ENCODE measurements around the gene CDK19. TPM values are rescaled to one million over a fixed set of nuclear protein-coding genes. Genes with fewer than 3 reads are reported as not detected.
"Not testable (repeated sequence)": the region's sequence is repeated elsewhere in the genome, so short reads cannot be mapped to it uniquely, and the experiment has no call there.

The CDK19 gene
- total RNA-seq, 2 donors from 2014 or later, result 8.7 to 14.3 TPM

DNA sequence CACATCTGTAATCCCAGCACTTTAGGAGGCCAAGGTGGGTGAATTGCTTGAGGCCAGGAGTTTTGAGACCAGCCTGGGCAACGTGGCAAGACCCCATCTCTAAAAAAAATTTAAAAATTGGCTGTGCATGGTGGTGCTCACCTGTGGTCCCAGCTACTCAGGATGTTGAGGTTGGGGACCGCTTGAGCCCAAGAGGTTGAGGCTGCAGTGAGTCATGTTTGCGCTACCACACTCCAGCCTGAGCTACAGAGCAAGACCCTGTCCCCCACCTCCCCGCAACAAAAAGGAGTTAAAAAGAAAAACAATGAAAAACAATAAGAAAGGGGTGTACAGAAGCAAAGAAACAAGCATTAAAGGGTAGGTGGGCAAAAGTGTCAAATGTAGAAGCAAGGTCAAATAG, 57.3 kb downstream of the CDK19 start:
- DNase-seq (ENCODE audit: low spot score) (no peak), ATAC-seq (ENCODE audit: insufficient number of reproducible peaks, low FRiP score, low read depth) (no peak)
- TF ChIP-seq, protein P1, sequence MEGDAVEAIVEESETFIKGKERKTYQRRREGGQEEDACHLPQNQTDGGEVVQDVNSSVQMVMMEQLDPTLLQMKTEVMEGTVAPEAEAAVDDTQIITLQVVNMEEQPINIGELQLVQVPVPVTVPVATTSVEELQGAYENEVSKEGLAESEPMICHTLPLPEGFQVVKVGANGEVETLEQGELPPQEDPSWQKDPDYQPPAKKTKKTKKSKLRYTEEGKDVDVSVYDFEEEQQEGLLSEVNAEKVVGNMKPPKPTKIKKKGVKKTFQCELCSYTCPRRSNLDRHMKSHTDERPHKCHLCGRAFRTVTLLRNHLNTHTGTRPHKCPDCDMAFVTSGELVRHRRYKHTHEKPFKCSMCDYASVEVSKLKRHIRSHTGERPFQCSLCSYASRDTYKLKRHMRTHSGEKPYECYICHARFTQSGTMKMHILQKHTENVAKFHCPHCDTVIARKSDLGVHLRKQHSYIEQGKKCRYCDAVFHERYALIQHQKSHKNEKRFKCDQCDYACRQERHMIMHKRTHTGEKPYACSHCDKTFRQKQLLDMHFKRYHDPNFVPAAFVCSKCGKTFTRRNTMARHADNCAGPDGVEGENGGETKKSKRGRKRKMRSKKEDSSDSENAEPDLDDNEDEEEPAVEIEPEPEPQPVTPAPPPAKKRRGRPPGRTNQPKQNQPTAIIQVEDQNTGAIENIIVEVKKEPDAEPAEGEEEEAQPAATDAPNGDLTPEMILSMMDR (IDR thresholded peaks at IDR 0.05), result no peak
- no peaks in the 10 kb centered on the region for H3K4me1 ChIP-seq (ENCODE audit: control insufficient read depth in 1 of 2, low read depth in 2 of 2)
- H3K9me3 ChIP-seq, result no peaks in the 10 kb centered on the region
- no peak overlapping the region for H3K27ac ChIP-seq
- H3K27me3 ChIP-seq (replicated peaks; ENCODE audit: insufficient read depth), result no peaks in the 10 kb centered on the region
- H3K36me3 ChIP-seq, result no peaks in the 10 kb centered on the region
- H3K4me3 ChIP-seq, result no peak overlapping the region

DNA sequence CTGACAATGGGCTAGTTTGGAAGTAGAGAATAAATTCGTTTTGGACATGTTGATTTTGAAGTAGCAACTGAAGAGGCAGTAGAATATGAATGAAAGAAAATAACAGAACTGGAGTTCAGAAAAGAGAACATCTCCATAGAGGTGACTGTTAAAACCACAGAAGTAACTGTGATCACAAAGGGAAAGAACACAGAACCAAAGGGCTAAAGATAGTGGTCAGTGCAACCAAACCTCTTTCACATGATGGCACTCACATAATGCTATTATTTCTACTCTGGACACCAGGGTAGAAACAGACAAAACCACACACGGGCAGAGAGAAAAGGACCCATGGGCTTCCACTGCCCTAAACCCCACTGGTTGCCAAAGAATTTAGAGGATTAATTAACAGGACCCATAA, 58.5 kb downstream of the CDK19 start:
- ATAC-seq (ENCODE audit: insufficient number of reproducible peaks, low FRiP score, low read depth) (no peak), DNase-seq (ENCODE audit: low spot score) (no peak)
- Histone ChIP-seq H3K4me3 (no peak overlapping the region), H3K4me1 (ENCODE audit: control insufficient read depth in 1 of 2, low read depth in 2 of 2) (no peaks in the 10 kb centered on the region), H3K9me3 (no peaks in the 10 kb centered on the region), H3K36me3 (no peaks in the 10 kb centered on the region), H3K27me3 (replicated peaks; ENCODE audit: insufficient read depth) (no peaks in the 10 kb centered on the region), H3K27ac (no peak overlapping the region)
- TF ChIP-seq, protein P1 (IDR thresholded peaks at IDR 0.05), result no peak

DNA sequence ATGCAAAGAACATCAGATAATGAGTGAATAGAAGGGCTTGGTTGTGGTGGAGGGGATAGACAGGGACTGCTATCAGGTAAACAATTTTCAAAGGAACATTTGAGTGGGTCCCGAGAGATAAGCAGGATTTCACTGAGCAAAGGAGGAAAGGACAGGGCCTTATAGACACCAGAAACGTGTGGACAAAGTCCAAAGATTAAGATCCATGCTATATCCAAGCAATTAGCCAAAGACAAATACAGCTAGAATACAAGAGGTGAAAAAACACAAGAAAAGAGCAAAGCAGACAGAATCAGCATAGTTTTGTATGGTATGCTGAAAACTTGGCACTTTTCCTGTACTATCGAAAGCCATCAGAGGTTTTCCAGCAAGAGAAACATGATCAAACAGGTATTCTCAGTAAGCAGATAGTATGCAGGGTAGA, 59.8 kb downstream of the CDK19 start:
- TF ChIP-seq, protein P1 (IDR thresholded peaks at IDR 0.05), result no peak
- H3K4me1 ChIP-seq (ENCODE audit: control insufficient read depth in 1 of 2, low read depth in 2 of 2), result no peaks in the 10 kb centered on the region
- no peaks in the 10 kb centered on the region for H3K9me3 ChIP-seq
- H3K27ac ChIP-seq, result no peak overlapping the region
- ATAC-seq (ENCODE audit: insufficient number of reproducible peaks, low FRiP score, low read depth), result no peak
- no peak for DNase-seq (ENCODE audit: low spot score)
- H3K4me3 ChIP-seq, result no peak overlapping the region
- H3K27me3 ChIP-seq (replicated peaks; ENCODE audit: insufficient read depth), result no peaks in the 10 kb centered on the region
- H3K36me3 ChIP-seq, result no peaks in the 10 kb centered on the region

DNA sequence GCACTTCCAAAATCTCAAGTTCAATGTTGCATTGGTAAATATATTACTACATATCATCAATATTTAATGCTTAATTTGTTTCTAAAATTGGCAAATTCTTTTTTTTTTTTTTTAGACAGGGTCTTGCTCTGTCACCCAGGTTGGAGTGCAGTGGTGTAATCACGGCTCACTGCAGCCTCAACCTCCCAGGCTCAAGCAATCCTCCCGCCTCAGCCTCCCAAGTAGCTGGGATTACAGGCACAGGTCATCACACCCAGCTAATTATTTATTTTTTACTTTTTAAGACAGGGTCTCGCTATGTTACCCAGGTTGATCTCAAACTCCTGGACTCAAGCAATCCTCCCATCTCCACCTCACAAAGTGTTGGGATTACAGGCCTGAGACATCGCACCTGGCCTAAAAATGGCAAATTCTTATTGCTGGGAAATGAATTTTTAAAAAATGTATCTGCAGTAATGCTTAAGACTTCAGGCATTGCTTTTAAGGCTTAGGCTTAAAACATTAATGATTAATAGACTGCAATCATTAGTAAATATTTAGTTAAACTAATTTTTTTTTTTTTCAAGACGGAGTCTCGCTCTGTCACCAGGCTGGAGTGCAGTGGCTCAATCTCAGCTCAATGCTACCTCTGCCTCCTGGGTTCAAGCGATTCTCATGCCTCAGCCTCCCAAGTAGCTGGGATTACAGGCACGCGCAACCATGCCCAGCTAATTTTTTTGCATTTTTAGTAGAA, 61.2 kb downstream of the CDK19 start:
- ATAC-seq (ENCODE audit: insufficient number of reproducible peaks, low FRiP score, low read depth), result not testable (repeated sequence)

DNA sequence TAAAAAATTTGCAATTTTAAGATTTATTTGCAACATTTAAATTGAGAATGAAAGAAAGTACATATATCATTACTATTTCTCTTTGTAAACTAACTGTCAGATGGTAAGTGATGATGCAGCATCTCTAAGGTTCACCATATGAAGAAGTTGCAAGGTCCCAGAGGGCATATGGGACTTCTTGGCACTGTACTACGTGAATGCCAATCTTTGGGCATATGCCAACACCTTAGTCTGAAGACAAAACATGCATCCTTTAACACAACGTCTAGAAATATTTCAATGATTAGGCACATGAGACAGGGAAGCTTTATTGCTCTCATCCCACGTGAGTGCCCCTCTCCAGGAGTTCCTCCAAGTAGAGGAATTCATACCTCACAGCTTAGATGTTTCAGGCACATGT, 66.8 kb downstream of the CDK19 start:
- DNase-seq (ENCODE audit: low spot score) (no peak), ATAC-seq (ENCODE audit: insufficient number of reproducible peaks, low FRiP score, low read depth) (no peak)
- TF ChIP-seq, protein P1 (IDR thresholded peaks at IDR 0.05), result no peak
- Histone ChIP-seq H3K9me3 (no peaks in the 10 kb centered on the region), H3K27me3 (replicated peaks; ENCODE audit: insufficient read depth) (no peaks in the 10 kb centered on the region), H3K36me3 (peaks cover 4% of the 10 kb centered on the region), H3K27ac (no peak overlapping the region), H3K4me1 (ENCODE audit: control insufficient read depth in 1 of 2, low read depth in 2 of 2) (peaks cover 0 to 5% of the 10 kb centered on the region in 2 donors), H3K4me3 (no peak overlapping the region)

More for the DNA sequence above, 61.2 kb downstream of the CDK19 start:
- not testable (repeated sequence) for H3K9me3 ChIP-seq; H3K4me3 ChIP-seq; H3K27me3 ChIP-seq (replicated peaks; ENCODE audit: insufficient read depth); H3K36me3 ChIP-seq; H3K27ac ChIP-seq; H3K4me1 ChIP-seq (ENCODE audit: control insufficient read depth in 1 of 2, low read depth in 2 of 2); DNase-seq (ENCODE audit: low spot score)

DNA sequence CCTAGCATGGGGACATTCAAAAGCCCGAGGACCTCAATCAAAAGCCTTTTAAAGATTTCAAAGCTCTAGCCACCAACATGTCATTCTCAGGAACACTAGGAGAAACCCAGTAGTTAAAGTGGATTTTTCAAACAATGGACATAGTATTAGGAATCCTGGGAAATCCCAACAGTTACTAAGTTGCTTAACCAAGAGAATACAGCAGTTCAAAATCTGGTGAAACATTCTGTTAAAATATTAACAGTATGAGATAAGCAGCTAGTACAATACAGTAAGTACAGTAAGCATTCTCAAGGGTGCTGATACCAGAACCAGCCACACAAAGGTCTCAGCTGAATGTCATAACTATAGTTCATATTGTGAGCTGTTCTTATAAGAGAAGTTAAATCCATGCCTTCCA, 68.6 kb downstream of the CDK19 start:
- H3K27ac ChIP-seq, result no peak overlapping the region
- peaks cover 4% of the 10 kb centered on the region for H3K36me3 ChIP-seq
- DNase-seq (ENCODE audit: low spot score), result no peak
- no peaks in the 10 kb centered on the region for H3K27me3 ChIP-seq (replicated peaks; ENCODE audit: insufficient read depth)
- peaks cover 13% of the 10 kb centered on the region for H3K9me3 ChIP-seq
- no peak overlapping the region for H3K4me3 ChIP-seq
- TF ChIP-seq, protein P1 (IDR thresholded peaks at IDR 0.05), result no peak
- peaks cover 0 to 5% of the 10 kb centered on the region in 2 donors for H3K4me1 ChIP-seq (ENCODE audit: control insufficient read depth in 1 of 2, low read depth in 2 of 2)
- ATAC-seq (ENCODE audit: insufficient number of reproducible peaks, low FRiP score, low read depth), result no peak
